GM19099 (cell line): ENCODE measurements around the gene BIRC5.

Experiments used
- POLR2A ChIP-seq: IDR thresholded peaks from 3 replicates; pipeline ENCODE4 v1.6.1; 2011; ENCODE audit warnings: low read depth; ENCODE audit not compliant: insufficient read length; ENCODE audit errors: extremely low read depth

The BIRC5 gene

GRCh38 chr17:78230996-78231935 is 17.2 kb downstream of the BIRC5 start, which contains the start of gene TMEM235:
Gene TMEM235, plus strand, starts transcription at chr17:78231631. Its CDS starts 393 bp downstream, at chr17:78232024.
- no peak for TF ChIP-seq POLR2A

- no peak for TF ChIP-seq POLR2A
Measured at GRCh38 chr17:78231991-78232858, 18.2 kb downstream of the BIRC5 start.

GRCh38 chr17:78232859-78233173 is 18.8 kb downstream of the BIRC5 start:
- TF ChIP-seq POLR2A: no peak

GRCh38 chr17:78233678-78234077 is 19.6 kb downstream of the BIRC5 start:
- TF ChIP-seq POLR2A: no peak

GRCh38 chr17:78234261-78234865 is 20.3 kb downstream of the BIRC5 start:
- TF ChIP-seq POLR2A: no peak

- TF ChIP-seq POLR2A: no peak
Measured at GRCh38 chr17:78235885-78236284, 21.8 kb downstream of the BIRC5 start.

GRCh38 chr17:78236362-78237127 is 22.5 kb downstream of the BIRC5 start:
- no peak for TF ChIP-seq POLR2A

DNA sequence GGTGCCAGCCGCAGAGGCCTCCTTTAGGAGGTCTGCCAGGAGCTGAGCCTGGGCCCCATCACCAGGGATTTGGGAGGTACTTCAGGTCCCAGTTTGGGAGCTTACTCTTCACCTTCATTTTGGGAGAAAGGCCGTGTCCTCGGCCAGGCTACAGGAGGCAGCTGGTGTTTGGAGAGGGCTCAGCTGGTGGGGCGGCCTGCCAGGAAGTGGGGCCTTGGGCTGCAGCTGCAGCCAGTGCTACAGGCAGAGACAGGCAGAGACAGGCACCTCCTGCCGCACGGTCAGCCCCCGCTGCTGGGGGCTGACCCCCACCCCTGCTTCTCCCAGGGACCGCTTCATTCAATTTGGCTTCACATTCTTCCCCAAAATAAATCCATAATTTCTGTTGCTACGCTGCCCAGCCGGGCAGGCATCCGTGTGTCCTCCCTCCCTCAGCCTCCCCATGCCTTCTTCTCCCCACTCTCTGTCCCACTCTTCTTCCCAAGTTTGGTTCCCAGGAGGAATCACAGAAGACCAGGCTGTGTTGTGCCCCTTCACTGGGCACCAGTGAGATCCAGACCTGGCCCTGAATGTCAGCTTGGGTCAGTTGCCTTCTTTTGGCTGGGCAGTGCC is 23.5 kb downstream of the BIRC5 start:
- no peak for TF ChIP-seq POLR2A

DNA sequence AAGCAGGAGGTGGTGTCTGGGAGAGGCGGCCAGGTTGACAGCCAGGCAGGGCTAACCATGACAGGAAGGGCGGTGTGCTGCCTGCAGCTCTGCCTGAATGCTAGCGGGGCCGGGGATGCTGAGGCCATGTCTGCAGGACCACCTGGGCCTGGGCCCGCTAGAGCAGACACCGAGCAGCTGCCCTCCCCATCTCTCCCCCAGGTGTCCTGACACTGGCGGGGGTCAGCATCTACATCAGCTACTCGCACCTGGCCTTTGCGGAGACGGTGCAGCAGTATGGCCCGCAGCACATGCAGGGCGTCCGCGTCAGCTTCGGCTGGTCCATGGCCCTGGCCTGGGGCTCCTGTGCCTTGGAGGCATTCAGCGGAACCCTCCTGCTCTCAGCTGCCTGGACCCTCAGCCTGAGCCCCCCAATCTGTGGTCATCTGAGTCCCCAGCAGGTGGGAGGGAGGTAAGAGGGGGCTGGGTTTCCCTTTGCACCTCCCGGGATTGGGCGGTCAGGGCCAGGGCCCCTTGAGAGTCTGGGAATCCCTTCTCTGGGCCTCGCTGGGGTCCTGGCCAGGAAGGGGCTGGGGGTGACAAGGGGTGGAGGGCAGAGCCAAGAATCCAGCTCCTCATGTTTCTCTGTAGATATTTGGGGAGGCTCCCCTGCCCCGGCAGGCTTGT is 24.9 kb downstream of the BIRC5 start:
- TF ChIP-seq POLR2A: no peak

DNA sequence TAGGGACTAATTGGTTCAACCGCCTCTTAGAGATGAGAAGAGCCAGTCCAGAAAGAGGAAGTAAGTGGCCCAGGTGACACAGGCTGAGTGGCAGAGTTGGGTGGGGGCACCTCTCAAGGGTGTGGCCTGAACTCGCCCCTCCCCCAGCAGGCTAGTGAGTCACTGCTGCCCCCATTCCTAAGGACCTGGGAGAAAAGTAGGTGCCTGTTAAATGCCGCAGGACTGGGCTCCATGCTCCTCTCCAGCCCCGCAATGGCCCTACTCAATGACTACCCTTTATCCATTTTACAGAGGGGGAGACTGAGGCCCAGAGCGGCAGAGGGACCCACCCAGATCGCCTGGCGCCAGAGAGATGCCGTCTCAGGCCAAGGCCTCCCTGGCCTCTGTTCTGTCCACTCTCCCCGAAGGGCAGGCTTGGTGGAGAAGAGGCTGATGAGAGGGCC is 25.5 kb downstream of the BIRC5 start:
- no peak for TF ChIP-seq POLR2A

DNA sequence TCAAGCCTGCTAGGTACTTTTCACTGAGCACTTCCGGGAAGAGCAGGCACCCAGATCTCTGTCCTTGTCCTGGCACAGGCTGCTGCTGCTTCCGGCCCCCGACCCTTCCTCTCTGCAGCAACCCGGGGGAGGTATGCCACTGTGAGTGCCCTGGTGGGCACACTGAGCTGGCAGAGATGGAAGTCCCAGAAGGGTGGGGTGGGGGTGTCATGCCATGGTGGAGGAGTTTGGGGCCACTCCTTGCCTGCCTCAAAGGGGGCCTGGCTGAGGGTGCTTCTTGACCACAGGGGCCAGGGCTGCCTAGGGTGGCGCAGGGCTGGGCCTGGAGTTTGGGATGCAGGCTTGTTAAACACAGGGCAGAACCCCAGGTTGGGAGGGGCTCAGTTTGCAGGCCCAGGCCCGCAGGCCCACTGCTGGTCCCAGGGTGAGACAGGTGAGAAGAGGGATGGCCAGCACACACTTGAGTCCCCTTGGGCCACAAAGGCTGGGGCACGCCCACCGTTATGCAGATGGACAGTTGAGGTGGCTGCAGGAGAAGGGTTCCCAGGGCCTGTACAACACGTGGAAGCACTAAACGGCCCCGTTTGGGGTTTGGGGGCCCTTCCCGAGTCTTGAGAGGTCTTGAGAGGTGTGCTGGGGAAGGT is 26.1 kb downstream of the BIRC5 start:
- no peak for TF ChIP-seq POLR2A

DNA sequence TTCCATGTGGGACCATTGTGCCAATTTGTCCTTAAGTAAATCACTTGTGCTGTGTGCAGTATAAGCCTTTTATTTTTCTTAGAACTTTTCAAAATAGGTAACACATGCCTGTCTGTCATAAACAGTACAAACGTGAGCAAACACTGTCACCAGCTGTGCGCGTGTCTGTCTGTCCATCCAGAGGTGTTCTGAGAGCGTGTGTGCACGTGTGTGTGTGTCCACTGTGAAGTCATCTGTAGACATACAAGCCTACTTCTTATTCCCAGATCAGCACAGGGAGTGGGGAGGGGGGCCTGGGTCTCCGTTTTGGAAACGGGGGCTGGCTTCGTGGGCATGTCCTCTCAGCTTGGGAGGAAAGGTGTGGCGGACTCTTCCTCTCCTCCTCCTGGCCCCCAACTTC is 26.8 kb downstream of the BIRC5 start:
- no peak for TF ChIP-seq POLR2A
